ENCODE data around the gene NACC2. TPM values are rescaled to one million over a fixed set of nuclear protein-coding genes. Genes with fewer than 3 reads are reported as not detected.

NACC2 gene
- total and polyA plus RNA-seq, 2 donors (not counting 1 experiment from before 2014, with no cell fraction given), result 0.34 to 1.9 TPM

GRCh38 chr9:136001231-136001630 is 93.9 kb downstream of the NACC2 start:
- Histone ChIP-seq H3K4me1 (ENCODE audit: control insufficient read depth in 2 of 2, insufficient read depth in 2 of 2, low read length in 2 of 2) (no peaks in the 10 kb centered on the region), H3K27me3 (replicated peaks in 1 of 4; ENCODE audit: control extremely low read depth in 1 of 4, control insufficient read depth in 3 of 4, insufficient read depth in 4 of 4, low read length in 3 of 4) (peaks cover 0 to 5% (median 0%) of the 10 kb centered on the region in 4 experiments), H3K79me2 (ENCODE audit: control insufficient read depth, insufficient read depth, low read length) (no peaks in the 10 kb centered on the region), H3K9ac (ENCODE audit: low read length) (no peak overlapping the region), H3K4me2 (replicated peaks; ENCODE audit: low read depth, low read length, poor library complexity, severe bottlenecking) (no peak overlapping the region), H3K27ac (ENCODE audit: low read length in 2 of 2) (no peak overlapping the region), H4K20me1 (ENCODE audit: control insufficient read depth, insufficient read depth, low read length, poor library complexity, severe bottlenecking) (no peaks in the 10 kb centered on the region), H3K36me3 (replicated peaks in 1 of 2; ENCODE audit: control extremely low read depth in 1 of 2, control insufficient read depth in 1 of 2, extremely low read depth in 1 of 2, insufficient read depth in 2 of 2, low read length in 1 of 2) (no peaks in the 10 kb centered on the region), H3K4me3 (ENCODE audit: control extremely low read depth in 1 of 5, extremely low read depth in 1 of 5, insufficient read depth in 1 of 5, low read depth in 2 of 5, low read length in 4 of 5) (no peak overlapping the region), H2AFZ (ENCODE audit: insufficient read depth, low read depth, low read length, poor library complexity, severe bottlenecking) (no peak overlapping the region), H3K9me3 (ENCODE audit: control extremely low read depth in 1 of 3, control insufficient read depth in 2 of 3, insufficient read depth in 1 of 3, low read length in 2 of 3) (no peaks in the 10 kb centered on the region)
- Mint-ChIP-seq H3K9me3 (ENCODE audit: insufficient read depth) (no peaks in the 10 kb centered on the region), H3K27ac (no peak overlapping the region), H3K27me3 (no peaks in the 10 kb centered on the region), H3K4me1 (peaks cover 2% of the 10 kb centered on the region), H3K4me3 (no peak overlapping the region)
- ChIA-PET POLR2A (no interaction called here), CTCF (no interaction called here)
- WGBS (ENCODE audit: insufficient coverage), result 90% methylated on average over 13 of the region's 18 CpGs
- TF ChIP-seq EZH2 (IDR thresholded peaks at IDR 0.05; ENCODE audit: borderline replicate concordance, insufficient read depth, low read depth, low read length, poor library complexity, severe bottlenecking), result no peak
- TF ChIP-seq, protein P1, sequence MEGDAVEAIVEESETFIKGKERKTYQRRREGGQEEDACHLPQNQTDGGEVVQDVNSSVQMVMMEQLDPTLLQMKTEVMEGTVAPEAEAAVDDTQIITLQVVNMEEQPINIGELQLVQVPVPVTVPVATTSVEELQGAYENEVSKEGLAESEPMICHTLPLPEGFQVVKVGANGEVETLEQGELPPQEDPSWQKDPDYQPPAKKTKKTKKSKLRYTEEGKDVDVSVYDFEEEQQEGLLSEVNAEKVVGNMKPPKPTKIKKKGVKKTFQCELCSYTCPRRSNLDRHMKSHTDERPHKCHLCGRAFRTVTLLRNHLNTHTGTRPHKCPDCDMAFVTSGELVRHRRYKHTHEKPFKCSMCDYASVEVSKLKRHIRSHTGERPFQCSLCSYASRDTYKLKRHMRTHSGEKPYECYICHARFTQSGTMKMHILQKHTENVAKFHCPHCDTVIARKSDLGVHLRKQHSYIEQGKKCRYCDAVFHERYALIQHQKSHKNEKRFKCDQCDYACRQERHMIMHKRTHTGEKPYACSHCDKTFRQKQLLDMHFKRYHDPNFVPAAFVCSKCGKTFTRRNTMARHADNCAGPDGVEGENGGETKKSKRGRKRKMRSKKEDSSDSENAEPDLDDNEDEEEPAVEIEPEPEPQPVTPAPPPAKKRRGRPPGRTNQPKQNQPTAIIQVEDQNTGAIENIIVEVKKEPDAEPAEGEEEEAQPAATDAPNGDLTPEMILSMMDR (IDR thresholded peaks at IDR 0.05), result no peak
- DNase-seq (no peak), ATAC-seq (ENCODE audit: low read depth) (no peak)
- intact Hi-C loops (cut with micrococcal nuclease), result no loop called here

- no peaks in the 10 kb centered on the region for H3K9me3 Mint-ChIP-seq (ENCODE audit: insufficient read depth)
- Histone ChIP-seq H2AFZ (ENCODE audit: insufficient read depth, low read depth, low read length, poor library complexity, severe bottlenecking) (no peak overlapping the region), H3K9me3 (ENCODE audit: control extremely low read depth in 1 of 3, control insufficient read depth in 2 of 3, insufficient read depth in 1 of 3, low read length in 2 of 3) (peaks cover 0 to 4% (median 0%) of the 10 kb centered on the region in 3 donors), H3K4me3 (ENCODE audit: control extremely low read depth in 1 of 5, extremely low read depth in 1 of 5, insufficient read depth in 1 of 5, low read depth in 2 of 5, low read length in 4 of 5) (no peak overlapping the region), H3K27me3 (replicated peaks in 1 of 4; ENCODE audit: control extremely low read depth in 1 of 4, control insufficient read depth in 3 of 4, insufficient read depth in 4 of 4, low read length in 3 of 4) (peaks cover 0 to under 1% (median 0%) of the 10 kb centered on the region in 4 experiments), H4K20me1 (ENCODE audit: control insufficient read depth, insufficient read depth, low read length, poor library complexity, severe bottlenecking) (no peaks in the 10 kb centered on the region), H3K79me2 (ENCODE audit: control insufficient read depth, insufficient read depth, low read length) (no peaks in the 10 kb centered on the region), H3K27ac (ENCODE audit: low read length in 2 of 2) (no peak overlapping the region), H3K9ac (ENCODE audit: low read length) (no peak overlapping the region), H3K4me2 (replicated peaks; ENCODE audit: low read depth, low read length, poor library complexity, severe bottlenecking) (no peak overlapping the region), H3K4me1 (ENCODE audit: control insufficient read depth in 2 of 2, insufficient read depth in 2 of 2, low read length in 2 of 2) (no peaks in the 10 kb centered on the region), H3K36me3 (replicated peaks in 1 of 2; ENCODE audit: control extremely low read depth in 1 of 2, control insufficient read depth in 1 of 2, extremely low read depth in 1 of 2, insufficient read depth in 2 of 2, low read length in 1 of 2) (no peaks in the 10 kb centered on the region)
- intact Hi-C loops (cut with micrococcal nuclease), result no loop called here
- ChIA-PET POLR2A (no interaction called here), CTCF (no interaction called here)
- TF ChIP-seq, protein P1 (IDR thresholded peaks at IDR 0.05), result no peak
- TF ChIP-seq EZH2 (IDR thresholded peaks at IDR 0.05; ENCODE audit: borderline replicate concordance, insufficient read depth, low read depth, low read length, poor library complexity, severe bottlenecking), result no peak
- WGBS (ENCODE audit: insufficient coverage), result 86% methylated on average over 15 of the region's 16 CpGs
- no peak for DNase-seq
- no peaks in the 10 kb centered on the region for H3K27me3 Mint-ChIP-seq
- no peak overlapping the region for H3K4me3 Mint-ChIP-seq
- H3K27ac Mint-ChIP-seq, result no peak overlapping the region
- no peak for ATAC-seq (ENCODE audit: low read depth)
- no peaks in the 10 kb centered on the region for H3K4me1 Mint-ChIP-seq
Measured at GRCh38 chr9:135998410-135999071, 96.5 kb downstream of the NACC2 start.
